CD4-positive, alpha-beta T cell (primary cell): ENCODE results near the gene EFCAB14. TPM values are rescaled to one million over a fixed set of nuclear protein-coding genes. Genes with fewer than 3 reads are reported as not detected.

Experiments used
- ATAC-seq: fragments of 200-7000 bp; cut with Tn5 transposase; one replicate; pipeline ENCODE4 v1.10.0; 2022; ENCODE audit warnings: mild to moderate bottlenecking; ENCODE audit not compliant: poor library complexity
- CTCF ChIA-PET: fragments of 350-600 bp; sonication (Branson Sonifier 250); formaldehyde crosslinking; loops from one replicate; lab custom pipeline; 2021; ENCODE audit warnings: antibody characterized with exemption, inconsistent platforms; lab: Charles Lee
- POLR2A ChIA-PET: fragments of 350-600 bp; sonication (Branson Sonifier 250); formaldehyde crosslinking; loops from one replicate; lab custom pipeline; 2021; ENCODE audit warnings: antibody characterized with exemption, inconsistent platforms; lab: Charles Lee
- DNase-seq, 14 experiments: peaks; one replicate each; pipeline ENCODE4 v3.0.0-alpha.2; 2013 to 2020; ENCODE audit warnings: mixed read lengths in 2 of 14
- H3K27ac ChIP-seq, 2 donors: one replicate each; pipeline versions ENCODE4 v1.5.1 to v1.7.0; 2013; ENCODE audit warnings: low read length in 2 of 2, low read depth in 1 of 2, mild to moderate bottlenecking in 1 of 2
- H3K27me3 ChIP-seq, 2 experiments: 1 replicate in 1 of 2; 2 replicates in 1 of 2; pipeline versions ENCODE4 v1.6.1 to v1.7.0; 2013; ENCODE audit warnings: low read length in 2 of 2, control low read depth in 1 of 2, mild to moderate bottlenecking in 1 of 2, moderate library complexity in 1 of 2; ENCODE audit not compliant: insufficient read depth in 2 of 2, control insufficient read depth in 1 of 2
- H3K36me3 ChIP-seq: one replicate; pipeline ENCODE4 v1.6.1; 2013; ENCODE audit warnings: low read length, control low read depth; ENCODE audit not compliant: insufficient read depth
- H3K4me1 ChIP-seq: one replicate; pipeline ENCODE4 v1.6.1; 2013; ENCODE audit warnings: low read length, control low read depth; ENCODE audit not compliant: insufficient read depth
- H3K4me3 ChIP-seq: one replicate; pipeline ENCODE4 v1.5.1; 2013; ENCODE audit warnings: mild to moderate bottlenecking, low read length, moderate library complexity
- H3K9me3 ChIP-seq, 2 experiments: 1 replicate in 1 of 2; 2 replicates in 1 of 2; pipeline versions ENCODE4 v1.6.1 to v1.7.0; 2013; ENCODE audit warnings: low read length in 2 of 2, mild to moderate bottlenecking in 2 of 2, control low read depth in 1 of 2, moderate library complexity in 1 of 2; ENCODE audit not compliant: control insufficient read depth in 1 of 2, insufficient read depth in 1 of 2
- H3K27ac Mint-ChIP-seq: one replicate; pipeline ENCODE4 v1.8.0; 2020; ENCODE audit warnings: mixed read lengths
- H3K27me3 Mint-ChIP-seq: one replicate; pipeline ENCODE4 v1.8.0; 2021; ENCODE audit warnings: mixed read lengths
- H3K36me3 Mint-ChIP-seq: one replicate; pipeline ENCODE4 v1.8.0; 2021; ENCODE audit warnings: low read depth, mixed read lengths
- H3K4me1 Mint-ChIP-seq: one replicate; pipeline ENCODE4 v1.8.0; 2021; ENCODE audit warnings: low read depth, mixed read lengths
- H3K4me3 Mint-ChIP-seq: one replicate; pipeline ENCODE4 v1.8.0; 2020; ENCODE audit warnings: mild to moderate bottlenecking, mixed read lengths
- H3K9me3 Mint-ChIP-seq: one replicate; pipeline ENCODE4 v1.8.0; 2020; ENCODE audit warnings: mixed read lengths
- intact Hi-C, 2 experiments: fragments of 100-400 bp; cut with DNase I in 1 of 2; cut with micrococcal nuclease in 1 of 2; formaldehyde crosslinking; loops; one replicate each; pipeline versions ENCODE4 v1.15.1 to v1.9.0; 2023 to 2025; cut with DNase I, micrococcal nuclease
- total RNA-seq, 174 experiments: library from RNA in 2 of 174; stranded (reverse) in 2 of 174; gene quantifications; one replicate each; pipeline ENCODE4 v1.2.3 and lab custom pipeline; 2021 to 2026
- TF ChIP-seq, protein P1 (sequence below): fragments of 200-600 bp; IDR thresholded peaks from one replicate; pipeline ENCODE4 v1.8.0; 2022; ENCODE audit warnings: antibody characterized with exemption, mild to moderate bottlenecking

Gene EFCAB14
- total RNA-seq, 2 experiments from 2014 or later: 36.8 to 38.3 TPM

DNA sequence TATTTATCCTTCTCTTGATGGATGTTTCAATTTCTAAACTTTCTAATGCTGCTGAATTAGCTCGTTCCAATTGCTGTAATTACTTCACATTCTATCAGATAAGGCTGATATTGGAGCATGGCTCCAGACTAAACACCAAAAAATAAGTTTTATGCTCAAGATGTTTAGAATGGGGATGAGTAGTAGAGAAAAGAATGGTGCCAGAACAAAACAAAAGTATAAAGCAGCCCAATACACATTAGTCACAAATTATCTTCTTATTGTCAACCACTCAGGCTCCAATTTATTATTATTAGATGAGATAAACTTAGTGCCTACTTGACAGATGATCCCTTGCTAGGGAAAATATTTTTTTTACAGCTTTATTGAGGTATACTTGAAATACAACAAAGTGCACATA, 72.6 kb downstream of the EFCAB14 start:
- H3K4me3 ChIP-seq: no peak overlapping the region
- Mint-ChIP-seq H3K36me3 (peaks cover 77% of the 10 kb centered on the region), H3K27ac (no peak overlapping the region), H3K4me1 (no peaks in the 10 kb centered on the region), H3K4me3 (no peak overlapping the region), H3K27me3 (no peaks in the 10 kb centered on the region), H3K9me3 (peaks cover 4% of the 10 kb centered on the region)
- H3K9me3 ChIP-seq: no peaks in the 10 kb centered on the region
- CTCF ChIA-PET: no interaction called here
- no peak overlapping the region for H3K27ac ChIP-seq
- TF ChIP-seq, protein P1, sequence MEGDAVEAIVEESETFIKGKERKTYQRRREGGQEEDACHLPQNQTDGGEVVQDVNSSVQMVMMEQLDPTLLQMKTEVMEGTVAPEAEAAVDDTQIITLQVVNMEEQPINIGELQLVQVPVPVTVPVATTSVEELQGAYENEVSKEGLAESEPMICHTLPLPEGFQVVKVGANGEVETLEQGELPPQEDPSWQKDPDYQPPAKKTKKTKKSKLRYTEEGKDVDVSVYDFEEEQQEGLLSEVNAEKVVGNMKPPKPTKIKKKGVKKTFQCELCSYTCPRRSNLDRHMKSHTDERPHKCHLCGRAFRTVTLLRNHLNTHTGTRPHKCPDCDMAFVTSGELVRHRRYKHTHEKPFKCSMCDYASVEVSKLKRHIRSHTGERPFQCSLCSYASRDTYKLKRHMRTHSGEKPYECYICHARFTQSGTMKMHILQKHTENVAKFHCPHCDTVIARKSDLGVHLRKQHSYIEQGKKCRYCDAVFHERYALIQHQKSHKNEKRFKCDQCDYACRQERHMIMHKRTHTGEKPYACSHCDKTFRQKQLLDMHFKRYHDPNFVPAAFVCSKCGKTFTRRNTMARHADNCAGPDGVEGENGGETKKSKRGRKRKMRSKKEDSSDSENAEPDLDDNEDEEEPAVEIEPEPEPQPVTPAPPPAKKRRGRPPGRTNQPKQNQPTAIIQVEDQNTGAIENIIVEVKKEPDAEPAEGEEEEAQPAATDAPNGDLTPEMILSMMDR: no peak
- H3K27me3 ChIP-seq: no peaks in the 10 kb centered on the region
- ATAC-seq: no peak
- POLR2A ChIA-PET: no interaction called here
- DNase-seq: no peak
- intact Hi-C loops: no loop called here
- H3K4me1 ChIP-seq: no peaks in the 10 kb centered on the region
- H3K36me3 ChIP-seq: peaks cover 30% of the 10 kb centered on the region

DNA sequence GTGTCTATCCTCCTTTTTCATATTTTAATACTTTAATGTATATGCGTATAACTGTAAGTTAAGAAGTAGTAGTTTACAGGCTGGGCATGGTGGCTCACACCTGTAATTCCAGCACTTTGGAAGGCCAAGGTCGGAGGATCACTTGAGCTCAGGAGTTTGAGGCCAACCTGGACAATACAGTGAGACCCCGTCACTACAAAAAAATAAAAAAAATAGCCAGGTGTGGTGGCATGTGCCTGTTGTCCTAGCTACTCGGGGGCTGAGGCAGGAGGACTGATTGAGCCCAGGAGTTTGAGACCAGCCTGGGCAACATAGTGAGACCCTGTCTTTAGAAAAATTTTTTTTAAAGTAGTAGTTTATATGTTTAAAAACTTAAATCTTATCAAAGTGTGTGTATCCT, 73.1 kb downstream of the EFCAB14 start:
- DNase-seq (no peak), ATAC-seq (no peak)
- intact Hi-C loops: no loop called here
- Mint-ChIP-seq H3K36me3 (peaks cover 76% of the 10 kb centered on the region), H3K4me3 (no peak overlapping the region), H3K27ac (no peak overlapping the region), H3K9me3 (peaks cover 4% of the 10 kb centered on the region), H3K4me1 (no peaks in the 10 kb centered on the region), H3K27me3 (no peaks in the 10 kb centered on the region)
- Histone ChIP-seq H3K27me3 (no peaks in the 10 kb centered on the region), H3K36me3 (peaks cover 30% of the 10 kb centered on the region), H3K4me3 (no peak overlapping the region), H3K27ac (no peak overlapping the region), H3K9me3 (no peaks in the 10 kb centered on the region), H3K4me1 (no peaks in the 10 kb centered on the region)
- TF ChIP-seq, protein P1: no peak
- ChIA-PET POLR2A (no interaction called here), CTCF (no interaction called here)

DNA sequence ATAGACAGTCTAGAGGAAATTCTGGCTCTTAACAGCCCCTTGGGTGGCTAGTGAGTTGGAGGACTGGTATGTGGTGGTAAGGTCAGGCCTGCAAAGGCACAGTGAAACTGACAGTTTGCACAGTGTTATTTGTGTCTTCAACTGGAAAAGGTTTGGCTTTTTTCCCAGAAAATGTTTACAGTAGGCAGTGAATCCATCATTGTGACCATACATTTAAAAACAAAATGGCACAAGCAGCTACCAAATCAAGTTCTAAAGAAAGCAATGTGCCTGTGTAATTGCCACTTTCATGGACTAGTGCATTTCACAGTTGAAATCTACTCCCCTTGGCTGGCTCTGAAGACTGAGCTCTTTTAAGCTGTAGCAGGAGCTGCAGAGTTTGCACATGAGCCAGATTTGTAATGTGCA, 75.5 kb downstream of the EFCAB14 start:
- ChIA-PET CTCF (interaction anchor here (0.6 kb wide), 1 partner anchor 57 kb away, joined by 3 read pairs; no protein-coding TSS in a partner anchor), POLR2A (no interaction called here)
- peaks cover 72% of the 10 kb centered on the region for H3K36me3 Mint-ChIP-seq
- Histone ChIP-seq H3K4me1 (no peaks in the 10 kb centered on the region), H3K36me3 (peaks cover 20% of the 10 kb centered on the region), H3K9me3 (no peaks in the 10 kb centered on the region), H3K27me3 (no peaks in the 10 kb centered on the region), H3K4me3 (no peak overlapping the region), H3K27ac (no peak overlapping the region)
- TF ChIP-seq, protein P1: no peak
- DNase-seq: no peak
- ATAC-seq: no peak
- H3K4me1 Mint-ChIP-seq: no peaks in the 10 kb centered on the region
- no peak overlapping the region for H3K27ac Mint-ChIP-seq
- no peaks in the 10 kb centered on the region for H3K9me3 Mint-ChIP-seq
- H3K27me3 Mint-ChIP-seq: no peaks in the 10 kb centered on the region
- no peak overlapping the region for H3K4me3 Mint-ChIP-seq
- intact Hi-C loops: no loop called here
